Ovary (tissue), 9 donors: Measurements from ENCODE around the gene PCGF3. TPM values are rescaled to one million over a fixed set of nuclear protein-coding genes. Genes with fewer than 3 reads are reported as not detected.
"Not testable (repeated sequence)": the region's sequence is repeated elsewhere in the genome, so short reads cannot be mapped to it uniquely, and the experiment has no call there.

Source experiments
- DNase-seq, 5 donors: peaks; one replicate each; pipeline ENCODE4 v3.0.0-alpha.2; 2019 to 2020
- H3K27ac ChIP-seq, 2 donors: fragments of 200-600 bp; one replicate each; pipeline versions ENCODE4 v1.5.1 to v1.8.0; 2019 to 2022
- H3K27me3 ChIP-seq: fragments of 200-600 bp; one replicate; pipeline ENCODE4 v1.8.0; 2022
- H3K36me3 ChIP-seq: fragments of 200-600 bp; sonication (generic); one replicate; pipeline ENCODE4 v1.5.1; 2019
- H3K4me1 ChIP-seq: one replicate; pipeline ENCODE4 v1.8.1; 2013; ENCODE audit warnings: mild to moderate bottlenecking, moderate library complexity; ENCODE audit not compliant: insufficient read depth
- H3K4me3 ChIP-seq: fragments of 200-600 bp; sonication (generic); one replicate; pipeline ENCODE4 v1.5.1; 2017
- H3K9me3 ChIP-seq, 2 donors: fragments of 200-600 bp in 1 of 2; sonication (generic) in 1 of 2; one replicate each; pipeline versions ENCODE4 v1.5.1 to v1.8.1; 2013 to 2019; ENCODE audit warnings: mild to moderate bottlenecking in 1 of 2, moderate library complexity in 1 of 2
- EP300 ChIP-seq: sonication (generic); formaldehyde crosslinking; IDR thresholded peaks from one replicate; pipeline ENCODE4 v1.6.1; 2017; ENCODE audit warnings: antibody characterized with exemption
- POLR2A ChIP-seq: fragments of 450-650 bp; IDR thresholded peaks from one replicate; pipeline ENCODE4 v1.6.1; 2017; ENCODE audit warnings: antibody characterized with exemption, mild to moderate bottlenecking, moderate library complexity
- WGBS, 3 donors: extraction: QIAGEN DNeasy Blood & Tissue Kit in 1 of 3; methylation state at CpG; one replicate each; pipeline versions ENCODE4 v1.1.5 to v1.1.7; 2013 to 2017; 5-methylcytosine and 5-hydroxymethylcytosine counted together
- intact Hi-C, 4 donors: fragments of 100-400 bp; cut with DNase I; formaldehyde crosslinking; loops; one replicate each; pipeline versions ENCODE4 v1.11.0 to v1.15.1; 2022 to 2023
- polyA plus RNA-seq, 2 donors: library from polyadenylated mRNA; stranded (reverse); fragments of 200-250 nt in 1 of 2; fragments of 350-450 nt in 1 of 2; fragmentation: Illumina TruSeq in 1 of 2; extraction: RNeasy Lipid Tissue Mini Kit (QIAGEN cat#74804) in 1 of 2; gene quantifications; one replicate each; pipeline ENCODE4 v1.2.3, GENCODE V29; 2013 to 2014
- total RNA-seq, 7 donors: library from RNA; depleted of rRNA in 2 of 7; stranded (reverse); fragments of >200 nt in 2 of 7; fragmentation: NEBNext Ultra II Directional in 3 of 7; extraction: Animal tissue kit (Norgen Biotek cat#: 25700) in 3 of 7; gene quantifications; one replicate each; pipeline versions ENCODE4 v1.1.0 to v1.2.4, GENCODE V29; 2016 to 2023
- TF ChIP-seq, protein P1 (sequence below), 3 donors: fragments of 450-650 bp in 2 of 3; fragments of 200-600 bp in 1 of 3; IDR thresholded peaks; one replicate each; pipeline versions ENCODE4 v1.5.1 to v1.8.0; 2016 to 2022; ENCODE audit warnings: antibody characterized with exemption in 3 of 3, mild to moderate bottlenecking in 1 of 3
- donor health status: DM: no; HTN: no; CAD: no; lungs with moderate emphysema.
- donor health status: DM: no; HTN: no; CAD: no.
- donor health status: Bipolar disorder and iron deficiency.
- donor health status: DM: yes; HTN: yes; CAD: no.
- donor health status: DM: no; HTN: no; CAD: no.
- donor health status: DM: yes; HTN: yes; CAD: no.

Gene PCGF3
- total and polyA plus RNA-seq, 9 donors = 21.7 to 51.2 (median 45.3) TPM

DNA sequence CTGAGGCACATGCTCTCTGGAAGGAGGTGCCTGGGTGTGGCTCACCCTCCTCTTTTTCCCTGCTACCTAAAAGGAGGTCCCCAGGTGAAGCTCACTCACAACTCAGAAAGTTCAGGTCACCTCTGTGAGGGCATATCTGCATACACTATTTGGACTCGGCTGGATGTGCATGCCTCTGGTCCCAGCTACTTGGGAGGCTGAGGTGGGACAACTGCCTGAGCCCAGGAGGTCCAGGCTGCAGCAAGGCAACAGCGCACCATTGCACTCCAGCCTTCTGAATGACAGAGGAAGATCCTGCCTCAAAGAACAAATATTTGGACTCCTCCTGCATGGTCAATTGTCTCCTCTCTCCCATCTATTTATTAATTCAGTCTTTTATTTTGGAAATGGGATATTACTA, 73.9 kb downstream of the PCGF3 start:
- TF ChIP-seq, protein P1, sequence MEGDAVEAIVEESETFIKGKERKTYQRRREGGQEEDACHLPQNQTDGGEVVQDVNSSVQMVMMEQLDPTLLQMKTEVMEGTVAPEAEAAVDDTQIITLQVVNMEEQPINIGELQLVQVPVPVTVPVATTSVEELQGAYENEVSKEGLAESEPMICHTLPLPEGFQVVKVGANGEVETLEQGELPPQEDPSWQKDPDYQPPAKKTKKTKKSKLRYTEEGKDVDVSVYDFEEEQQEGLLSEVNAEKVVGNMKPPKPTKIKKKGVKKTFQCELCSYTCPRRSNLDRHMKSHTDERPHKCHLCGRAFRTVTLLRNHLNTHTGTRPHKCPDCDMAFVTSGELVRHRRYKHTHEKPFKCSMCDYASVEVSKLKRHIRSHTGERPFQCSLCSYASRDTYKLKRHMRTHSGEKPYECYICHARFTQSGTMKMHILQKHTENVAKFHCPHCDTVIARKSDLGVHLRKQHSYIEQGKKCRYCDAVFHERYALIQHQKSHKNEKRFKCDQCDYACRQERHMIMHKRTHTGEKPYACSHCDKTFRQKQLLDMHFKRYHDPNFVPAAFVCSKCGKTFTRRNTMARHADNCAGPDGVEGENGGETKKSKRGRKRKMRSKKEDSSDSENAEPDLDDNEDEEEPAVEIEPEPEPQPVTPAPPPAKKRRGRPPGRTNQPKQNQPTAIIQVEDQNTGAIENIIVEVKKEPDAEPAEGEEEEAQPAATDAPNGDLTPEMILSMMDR (IDR thresholded peaks at IDR 0.05) = no peak
- TF ChIP-seq EP300 (no peak), POLR2A (no peak)
- intact Hi-C loops = no loop called here
- WGBS, 3 donors = 79 to 85% (median 83%) methylated on average over 2 of the region's 2 CpGs
- Histone ChIP-seq H3K36me3 (no peaks in the 10 kb centered on the region), H3K4me3 (no peak overlapping the region), H3K27me3 (no peaks in the 10 kb centered on the region), H3K27ac (no peak overlapping the region), H3K4me1 (peaks cover 12% of the 10 kb centered on the region), H3K9me3 (no peaks in the 10 kb centered on the region)
- DNase-seq = no peak

DNA sequence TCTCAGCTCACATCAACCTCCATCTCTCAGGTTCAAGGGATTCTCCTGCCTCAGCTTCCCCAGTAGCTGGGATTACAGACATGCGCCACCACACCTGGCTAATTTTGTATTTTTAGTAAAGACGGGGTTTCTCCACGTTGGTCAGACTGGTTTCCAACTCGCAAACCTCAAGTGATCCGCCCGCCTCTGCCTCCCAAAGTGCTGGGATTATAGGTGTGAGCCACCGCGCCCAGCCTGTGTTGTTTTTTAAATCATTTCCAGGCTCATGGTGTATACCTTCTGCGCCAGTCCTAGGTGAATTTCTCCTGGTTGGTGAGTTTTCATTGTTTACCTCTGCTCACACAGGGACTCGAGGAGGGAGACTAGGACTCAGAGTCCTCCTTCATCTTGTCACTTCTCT, 74.6 kb downstream of the PCGF3 start:
- H3K9me3 ChIP-seq, H3K27ac ChIP-seq, DNase-seq, H3K27me3 ChIP-seq, H3K36me3 ChIP-seq: not testable (repeated sequence)
- H3K4me3 ChIP-seq = peak overlapping the region; percentile 86
- peaks cover 10% of the 10 kb centered on the region for H3K4me1 ChIP-seq
- 74 to 80% (median 77%) methylated on average over 10 of the region's 10 CpGs for WGBS, 3 donors
- intact Hi-C loops = loop anchor here in 1 of 4 donors (10.0 kb wide), 1 partner anchor 105 kb away; the partner anchor contains the start of genes ATP5ME and MYL5

DNA sequence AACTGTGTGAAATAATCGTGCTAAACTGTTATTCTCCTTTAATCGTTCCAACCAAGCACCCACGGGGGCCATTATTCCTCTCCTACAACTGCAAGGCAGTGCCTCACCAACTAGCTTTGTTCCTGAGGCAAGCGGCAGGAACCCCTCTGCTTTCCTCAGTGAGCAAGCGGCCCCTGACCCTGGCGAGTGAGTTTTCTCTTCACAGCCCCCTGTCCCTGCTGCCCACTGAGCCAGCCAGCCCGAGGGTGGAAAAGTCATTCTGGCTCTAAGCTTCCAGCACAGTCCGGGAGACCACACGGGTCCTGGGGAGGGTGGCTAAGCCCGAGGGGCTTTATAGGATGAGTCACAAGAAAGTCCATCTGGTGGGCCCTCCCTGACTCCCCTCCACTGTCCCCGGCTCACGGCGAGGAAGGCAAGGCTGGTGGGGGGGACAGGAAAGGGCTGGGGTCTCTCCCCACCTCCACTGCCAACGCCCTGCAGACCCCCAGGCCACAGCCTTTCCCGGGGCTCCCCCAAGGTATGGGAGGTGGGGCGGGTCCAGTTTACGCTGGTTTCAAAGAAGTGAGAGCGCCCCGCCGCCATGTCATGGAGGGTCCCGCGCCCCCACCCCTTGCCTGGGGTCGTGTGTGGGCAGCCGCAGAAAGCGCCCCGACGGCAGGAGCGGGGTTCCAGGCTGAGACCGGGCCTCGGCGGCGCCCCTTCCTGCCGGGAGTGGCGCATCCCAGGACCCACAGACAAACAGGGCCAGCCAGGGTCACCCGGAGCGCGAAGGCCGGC, 75.3 kb downstream of the PCGF3 start:
- no peak for TF ChIP-seq EP300
- TF ChIP-seq, protein P1 (IDR thresholded peaks at IDR 0.05) = no peak
- WGBS, 3 donors = 1 to 2% (median 2%) methylated on average over 35 to 38 of the region's 38 CpGs
- Histone ChIP-seq H3K4me3 (peak overlapping the region; percentile 86), H3K9me3 (no peaks in the 10 kb centered on the region), H3K27ac (peak overlapping the region; percentile 71 to 93), H3K36me3 (no peaks in the 10 kb centered on the region), H3K4me1 (peaks cover 10% of the 10 kb centered on the region), H3K27me3 (no peaks in the 10 kb centered on the region)
- intact Hi-C loops = loop anchor here in 1 of 4 donors (10.0 kb wide), 1 partner anchor 106 kb away; the partner anchor contains the start of genes ATP5ME and MYL5
- peak in 1 of 5 donors; percentile 54 for DNase-seq

DNA sequence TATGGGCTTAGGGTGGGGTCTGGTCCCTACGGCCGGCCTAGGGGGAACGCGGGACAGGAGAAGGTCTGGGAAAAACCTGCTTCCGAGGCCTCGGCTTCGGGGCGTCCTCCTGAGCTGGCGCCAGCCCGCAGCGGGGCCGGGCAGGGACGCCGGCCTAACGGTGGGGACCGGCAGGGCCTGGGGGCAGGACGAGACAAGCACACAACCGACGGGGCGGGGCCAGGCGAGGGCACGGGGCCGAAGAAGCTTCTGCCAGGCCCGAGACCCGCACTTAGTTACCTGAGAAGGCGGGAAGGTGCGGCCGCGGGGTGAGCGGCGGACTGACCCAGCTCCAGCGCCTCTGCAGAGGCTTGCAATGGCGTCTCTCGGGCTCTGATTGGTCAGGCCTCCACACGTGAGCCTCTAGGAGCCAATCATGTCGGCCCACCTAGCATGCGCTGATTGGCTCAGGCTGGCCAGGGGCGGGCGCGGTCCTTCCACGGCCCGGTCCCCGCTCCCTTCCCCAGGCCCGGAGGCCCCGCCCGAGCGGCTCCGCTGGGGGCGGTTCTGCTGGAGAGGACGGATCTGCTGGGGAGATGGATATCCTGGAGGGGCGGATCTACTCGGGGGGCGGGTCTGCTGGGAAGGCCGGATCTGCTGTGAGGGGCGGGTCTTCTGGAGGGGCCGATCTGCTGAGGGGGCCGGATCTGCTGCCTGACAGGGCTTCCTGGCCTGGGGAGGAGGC, 76.0 kb downstream of the PCGF3 start:
- WGBS, 3 donors = 0 to 2% (median 1%) methylated on average over 31 to 57 of the region's 57 CpGs
- peak; percentile 98 to 99 (median 99) for DNase-seq
- Histone ChIP-seq H3K27ac (peak overlapping the region; percentile 71 to 93), H3K27me3 (no peaks in the 10 kb centered on the region), H3K4me3 (peak overlapping the region; percentile 86), H3K9me3 (no peaks in the 10 kb centered on the region), H3K4me1 (peaks cover 14% of the 10 kb centered on the region), H3K36me3 (no peaks in the 10 kb centered on the region)
- intact Hi-C loops = loop anchor here in 1 of 4 donors (10.0 kb wide), 1 partner anchor 107 kb away; the partner anchor contains the start of genes ATP5ME and MYL5
- TF ChIP-seq POLR2A (peak; percentile 92), EP300 (peak; percentile 26)
- TF ChIP-seq, protein P1 (IDR thresholded peaks at IDR 0.05) = no peak
